Measurements from ENCODE around the gene FCN3. TPM values are rescaled to one million over a fixed set of nuclear protein-coding genes. Genes with fewer than 3 reads are reported as not detected.

The FCN3 gene
- total RNA-seq, 4 donors from 2014 or later, result not detected

GRCh38 chr1:27383661-27384060, 9.0 kb upstream of the FCN3 start:
- TF ChIP-seq POLR2A (IDR thresholded peaks at IDR 0.05) (no peak), CTCF (IDR thresholded peaks at IDR 0.05) (no peak)
- H3K27ac ChIP-seq, result no peak overlapping the region
- peaks cover 0 to 7% (median 0%) of the 10 kb centered on the region in 4 donors for H3K4me1 ChIP-seq
- H3K27me3 ChIP-seq, result no peaks in the 10 kb centered on the region
- no peak overlapping the region for H3K4me3 ChIP-seq
- DNase-seq, result no peak
- H3K9me3 ChIP-seq, result no peaks in the 10 kb centered on the region
- no peaks in the 10 kb centered on the region for H3K36me3 ChIP-seq

DNA sequence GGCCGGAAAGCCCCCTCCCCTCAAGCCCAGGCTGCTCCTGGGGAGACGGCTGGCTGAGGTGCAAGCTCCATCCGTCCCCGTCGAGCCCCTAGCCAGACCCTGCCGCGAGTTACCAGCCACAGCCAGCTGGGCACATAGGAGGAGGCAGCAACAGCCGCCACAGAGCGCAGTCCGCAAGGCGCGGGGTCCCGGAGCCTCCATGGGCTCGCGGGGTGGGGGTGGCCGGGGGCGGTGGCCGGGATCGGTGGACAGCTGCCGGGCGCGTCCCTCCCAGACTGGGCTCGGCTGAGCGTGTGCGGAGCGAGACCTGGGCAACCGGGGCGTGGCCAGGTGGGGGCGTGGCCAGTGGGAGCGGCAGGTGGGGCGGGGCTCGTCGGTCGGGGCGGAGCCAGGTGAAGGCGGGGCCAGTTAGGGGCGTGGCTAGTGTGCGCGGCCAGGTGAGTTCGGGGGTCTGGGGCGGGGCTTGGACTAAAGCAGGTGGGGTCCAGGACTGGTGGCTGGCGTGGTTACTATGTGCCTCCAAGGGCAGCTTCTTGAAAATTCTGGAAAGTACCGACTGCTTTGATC, 8.5 kb upstream of the FCN3 start, which contains the start of gene CD164L2:
Gene CD164L2 (minus strand): TSS at position 295 of the 567 bp plus-strand sequence. CDS start 94 bp downstream, at position 201.
- no peaks in the 10 kb centered on the region for H3K36me3 ChIP-seq
- no peak within 1 kb of the TSS for H3K27ac ChIP-seq
- H3K9me3 ChIP-seq, result no peaks in the 10 kb centered on the region
- peak in 2 of 3 donors; percentile 79 to 87 for DNase-seq
- no peaks in the 10 kb centered on the region for H3K27me3 ChIP-seq
- H3K4me1 ChIP-seq, result peaks cover 0 to 7% (median 0%) of the 10 kb centered on the region in 4 donors
- TF ChIP-seq CTCF (IDR thresholded peaks at IDR 0.05), result no peak
- no peak for TF ChIP-seq POLR2A (IDR thresholded peaks at IDR 0.05)
- H3K4me3 ChIP-seq, result peak within 1 kb of the TSS in 2 of 4 donors; percentile 33 to 34

DNA sequence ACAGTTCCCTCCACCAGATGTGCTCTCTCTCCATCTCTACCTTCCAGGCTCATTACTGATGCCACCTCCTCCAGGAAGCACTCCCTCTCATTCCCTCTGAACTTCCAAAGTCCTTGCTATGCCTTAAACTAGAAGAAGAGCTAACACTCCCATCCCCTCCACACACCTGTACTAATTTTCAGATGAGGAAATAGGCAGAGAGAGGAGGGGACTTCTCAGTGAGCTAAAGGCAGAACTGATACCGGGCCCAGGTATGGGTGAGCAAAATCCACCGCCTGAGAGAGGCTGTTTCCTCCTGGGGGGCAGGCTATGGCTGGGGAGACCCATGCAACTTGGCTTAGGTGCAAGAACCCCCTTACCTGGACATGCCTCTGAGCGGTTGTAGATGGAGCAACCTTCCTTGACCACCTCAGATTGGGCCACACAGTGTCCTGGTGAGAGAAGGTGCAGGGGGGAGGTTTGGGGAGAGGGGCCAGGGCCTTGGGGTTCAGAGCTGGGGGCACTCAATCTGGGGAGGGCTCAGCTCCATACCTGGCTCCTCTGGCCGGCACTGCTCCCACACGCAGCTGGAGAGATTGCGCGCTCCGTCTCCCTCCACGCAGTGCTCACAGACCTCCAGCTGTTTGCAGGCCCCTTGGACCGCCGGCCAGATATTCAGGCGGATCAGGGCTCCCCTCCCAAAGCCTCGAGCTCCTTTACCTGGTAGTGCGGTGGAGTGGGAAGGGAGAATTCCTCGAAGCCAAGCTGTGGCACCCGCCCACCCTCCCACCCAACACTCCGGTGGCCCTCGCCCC, 7.5 kb upstream of the FCN3 start:
- Histone ChIP-seq H3K27ac (no peak overlapping the region), H3K4me1 (peaks cover 0 to 7% (median 0%) of the 10 kb centered on the region in 4 donors), H3K36me3 (no peaks in the 10 kb centered on the region), H3K4me3 (no peak overlapping the region), H3K27me3 (no peaks in the 10 kb centered on the region), H3K9me3 (no peaks in the 10 kb centered on the region)
- TF ChIP-seq POLR2A (IDR thresholded peaks at IDR 0.05) (no peak), CTCF (IDR thresholded peaks at IDR 0.05) (no peak)
- no peak for DNase-seq

- H3K4me1 ChIP-seq, result peaks cover 0 to 7% (median 0%) of the 10 kb centered on the region in 4 donors
- no peak overlapping the region for H3K4me3 ChIP-seq
- TF ChIP-seq CTCF (IDR thresholded peaks at IDR 0.05) (no peak), POLR2A (IDR thresholded peaks at IDR 0.05) (no peak)
- no peaks in the 10 kb centered on the region for H3K36me3 ChIP-seq
- no peaks in the 10 kb centered on the region for H3K9me3 ChIP-seq
- no peaks in the 10 kb centered on the region for H3K27me3 ChIP-seq
- no peak for DNase-seq
- H3K27ac ChIP-seq, result no peak overlapping the region
Observed at GRCh38 chr1:27380766-27381733, 6.4 kb upstream of the FCN3 start.

GRCh38 chr1:27380224-27380623, 5.6 kb upstream of the FCN3 start:
- DNase-seq, result no peak
- no peaks in the 10 kb centered on the region for H3K36me3 ChIP-seq
- no peak overlapping the region for H3K4me3 ChIP-seq
- H3K4me1 ChIP-seq, result peaks cover 0 to 7% (median 0%) of the 10 kb centered on the region in 4 donors
- H3K27ac ChIP-seq, result no peak overlapping the region
- TF ChIP-seq CTCF (IDR thresholded peaks at IDR 0.05) (no peak), POLR2A (IDR thresholded peaks at IDR 0.05) (no peak)
- H3K27me3 ChIP-seq, result no peaks in the 10 kb centered on the region
- H3K9me3 ChIP-seq, result no peaks in the 10 kb centered on the region
